Fibroblast of skin of left quadriceps (primary cell): ENCODE data around the gene ZSCAN26.

ENCODE experiments used
- DNase-seq, 2 experiments: peaks; one replicate each; pipeline ENCODE4 v3.0.0-alpha.2; 2013; ENCODE audit warnings: low read depth in 2 of 2

The ZSCAN26 gene

DNA sequence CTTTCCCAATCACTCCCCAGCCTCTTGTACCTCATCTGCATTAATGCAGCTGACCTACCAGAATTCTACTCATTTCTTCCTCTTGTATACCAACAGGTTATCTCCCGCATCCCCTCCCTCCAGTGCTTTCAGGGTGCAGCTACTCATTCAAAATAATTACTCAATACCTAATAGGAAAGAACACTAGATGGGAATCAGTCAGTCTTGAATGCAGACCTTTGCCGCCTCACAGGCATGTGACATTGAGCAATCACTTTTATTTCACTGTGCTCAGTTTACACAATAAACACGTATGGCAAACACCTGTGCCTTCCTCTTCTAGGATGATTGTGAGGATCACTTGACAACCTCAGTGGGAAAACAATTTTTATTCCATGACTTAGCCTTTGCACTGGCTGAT is 55.7 kb downstream of the ZSCAN26 start:
- no peak for DNase-seq

DNA sequence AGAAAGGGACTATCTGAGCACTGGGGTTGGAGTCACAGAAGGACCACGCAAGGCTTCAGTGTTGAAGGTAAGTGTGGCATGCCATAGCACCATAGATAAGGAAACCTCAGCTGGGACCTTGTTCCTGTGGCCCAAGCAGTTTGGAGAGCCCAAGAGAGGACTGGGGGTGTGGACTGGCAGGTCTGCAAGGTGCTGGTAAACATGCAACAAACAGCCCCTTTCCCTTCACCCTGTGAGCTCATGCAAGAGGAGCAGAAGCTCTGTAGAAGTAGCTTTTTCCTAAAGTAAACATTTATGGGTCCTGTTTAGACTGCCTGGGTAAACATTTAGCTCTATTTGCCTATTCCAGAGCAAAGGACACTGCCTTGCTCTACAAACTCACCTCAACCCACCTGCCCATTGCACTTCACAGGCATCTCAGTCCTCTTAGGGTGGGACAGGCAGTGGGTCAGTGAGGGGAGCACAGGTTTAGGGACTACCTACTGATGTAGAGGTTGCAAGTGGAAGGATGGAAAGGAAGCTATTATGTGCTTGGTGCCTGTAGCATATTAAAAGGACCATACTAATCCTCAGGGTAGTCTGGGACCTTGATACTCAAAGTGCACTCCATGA is 57.0 kb downstream of the ZSCAN26 start:
- DNase-seq = no peak

DNA sequence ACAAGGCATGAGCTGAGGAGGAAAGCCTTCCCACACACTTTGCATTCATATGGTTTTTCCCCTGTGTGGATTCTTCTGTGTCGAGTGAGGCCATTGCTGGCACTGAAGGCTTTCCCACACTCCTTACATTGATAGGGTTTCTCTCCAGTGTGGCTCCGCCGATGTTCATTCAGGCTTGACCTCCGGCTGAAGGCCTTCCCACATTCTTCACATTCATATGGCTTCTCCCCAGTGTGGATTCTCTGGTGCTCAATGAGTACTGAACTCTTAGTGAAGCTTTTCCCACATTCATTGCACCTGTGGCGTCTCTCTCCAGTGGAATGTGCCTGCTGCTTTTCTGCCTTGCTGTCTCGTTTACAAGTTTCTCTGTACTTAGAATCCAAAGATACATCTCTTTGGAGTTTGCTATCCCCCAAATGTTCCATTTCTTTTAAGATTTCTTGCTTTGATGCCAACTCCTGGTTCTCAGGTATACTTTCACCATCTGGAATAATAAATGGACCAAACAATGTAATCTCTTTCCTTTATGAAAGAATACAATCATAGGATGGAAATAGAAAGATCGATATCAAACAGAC is 59.5 kb downstream of the ZSCAN26 start:
- DNase-seq = no peak
